Activated CD4-positive, alpha-beta T cell treated with anti-CD3 and anti-CD28 coated beads, Interleukin-2, Interleukin-4, amounts not matched to agents 100 ng/mL and 50 ng/mL, durations not matched to agents 16 hours and 8 hours (primary cell): Measurements from ENCODE around the gene CHSY1.
"Not testable (repeated sequence)": the region's sequence is repeated elsewhere in the genome, so short reads cannot be mapped to it uniquely, and the experiment has no call there.

Source experiments
- DNase-seq: peaks from one replicate; pipeline ENCODE4 v3.0.0-alpha.2; 2020; ENCODE audit warnings: low spot score

The CHSY1 gene, protein sequence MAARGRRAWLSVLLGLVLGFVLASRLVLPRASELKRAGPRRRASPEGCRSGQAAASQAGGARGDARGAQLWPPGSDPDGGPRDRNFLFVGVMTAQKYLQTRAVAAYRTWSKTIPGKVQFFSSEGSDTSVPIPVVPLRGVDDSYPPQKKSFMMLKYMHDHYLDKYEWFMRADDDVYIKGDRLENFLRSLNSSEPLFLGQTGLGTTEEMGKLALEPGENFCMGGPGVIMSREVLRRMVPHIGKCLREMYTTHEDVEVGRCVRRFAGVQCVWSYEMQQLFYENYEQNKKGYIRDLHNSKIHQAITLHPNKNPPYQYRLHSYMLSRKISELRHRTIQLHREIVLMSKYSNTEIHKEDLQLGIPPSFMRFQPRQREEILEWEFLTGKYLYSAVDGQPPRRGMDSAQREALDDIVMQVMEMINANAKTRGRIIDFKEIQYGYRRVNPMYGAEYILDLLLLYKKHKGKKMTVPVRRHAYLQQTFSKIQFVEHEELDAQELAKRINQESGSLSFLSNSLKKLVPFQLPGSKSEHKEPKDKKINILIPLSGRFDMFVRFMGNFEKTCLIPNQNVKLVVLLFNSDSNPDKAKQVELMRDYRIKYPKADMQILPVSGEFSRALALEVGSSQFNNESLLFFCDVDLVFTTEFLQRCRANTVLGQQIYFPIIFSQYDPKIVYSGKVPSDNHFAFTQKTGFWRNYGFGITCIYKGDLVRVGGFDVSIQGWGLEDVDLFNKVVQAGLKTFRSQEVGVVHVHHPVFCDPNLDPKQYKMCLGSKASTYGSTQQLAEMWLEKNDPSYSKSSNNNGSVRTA

GRCh38 chr15:101251830-101252820 is at the start of gene CHSY1:
TSS of gene CHSY1 (minus strand) at chr15:101252048. CDS start at chr15:101251456, 592 bp downstream.
- DNase-seq = peak; percentile 90

DNA sequence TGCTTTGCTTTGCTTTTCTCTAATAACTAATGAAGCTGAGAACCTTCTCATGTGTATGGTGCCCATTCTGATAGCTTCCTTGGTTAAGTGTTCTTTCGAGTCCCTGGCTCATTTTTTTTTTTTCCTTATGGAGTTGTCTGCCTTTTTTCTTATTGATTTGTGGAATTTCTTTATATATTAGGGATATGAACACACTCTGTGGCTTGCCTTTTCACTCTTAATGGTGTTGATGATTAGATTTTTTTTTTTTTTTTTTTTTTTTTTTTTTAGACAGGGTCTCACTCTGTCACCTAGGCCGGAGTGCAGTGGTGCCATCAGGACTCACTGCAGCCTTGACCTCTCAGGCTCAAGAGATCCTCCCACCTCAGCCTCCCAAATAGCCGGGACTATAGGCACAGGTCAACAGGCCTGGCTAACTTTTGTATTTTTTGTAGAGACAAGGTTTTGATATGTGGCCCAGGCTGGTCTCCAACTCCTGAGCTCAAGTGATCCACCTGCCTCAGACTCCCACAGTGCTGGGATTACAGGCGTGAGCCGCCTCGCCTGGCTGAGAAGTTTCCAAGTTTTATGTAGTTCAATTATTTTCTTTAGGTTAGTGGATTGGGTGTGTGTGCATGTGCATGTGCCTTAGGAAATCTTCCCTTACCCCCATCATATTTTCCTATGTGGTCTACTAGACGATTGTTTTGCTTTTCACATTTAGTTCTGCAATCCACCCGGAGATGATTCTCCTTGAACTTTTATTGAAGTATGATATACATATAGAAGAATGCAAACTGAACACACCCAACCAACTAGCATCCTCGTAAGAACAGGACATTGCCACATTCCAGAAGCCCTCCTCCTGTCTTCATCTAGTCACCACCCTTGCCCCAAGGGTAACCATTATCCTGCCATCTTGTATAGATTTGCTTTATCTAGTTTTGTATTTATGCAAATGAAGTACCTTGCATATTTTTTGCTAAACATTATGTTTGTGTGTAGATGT is 44.9 kb upstream of the CHSY1 start:
- DNase-seq = no peak

DNA sequence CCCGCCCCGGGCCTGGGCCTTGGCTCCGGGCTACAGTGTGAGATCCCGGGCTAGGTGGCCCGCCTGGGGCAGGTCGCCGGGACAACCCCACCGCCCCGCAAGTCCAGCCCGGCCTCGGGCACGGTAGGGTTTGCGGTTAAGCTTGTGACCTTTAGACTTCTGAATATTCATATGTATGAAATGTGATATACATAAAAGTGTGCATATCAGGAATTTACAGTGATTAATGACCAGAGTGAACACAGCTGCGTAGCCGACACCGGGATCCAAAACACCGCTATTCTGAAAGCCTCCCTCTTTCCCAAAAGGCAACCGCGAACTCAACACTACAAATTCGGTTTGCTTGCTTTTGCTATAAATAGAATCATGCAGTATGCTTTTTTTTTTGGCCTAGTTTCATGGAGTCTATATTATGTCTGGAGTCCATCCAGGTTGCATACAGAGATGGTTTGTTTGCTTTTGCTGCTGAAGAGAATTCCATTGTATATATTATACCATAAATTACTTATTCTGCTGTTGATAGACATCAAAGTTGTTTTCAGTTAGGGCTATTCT is 43.8 kb upstream of the CHSY1 start:
- no peak for DNase-seq

GRCh38 chr15:101294731-101295606 is 43.1 kb upstream of the CHSY1 start, which contains the start of gene SNRPA1:
TSS of gene SNRPA1 (minus strand) at chr15:101295248. CDS start at chr15:101295178, 70 bp downstream.
- peak; percentile 97 for DNase-seq

DNA sequence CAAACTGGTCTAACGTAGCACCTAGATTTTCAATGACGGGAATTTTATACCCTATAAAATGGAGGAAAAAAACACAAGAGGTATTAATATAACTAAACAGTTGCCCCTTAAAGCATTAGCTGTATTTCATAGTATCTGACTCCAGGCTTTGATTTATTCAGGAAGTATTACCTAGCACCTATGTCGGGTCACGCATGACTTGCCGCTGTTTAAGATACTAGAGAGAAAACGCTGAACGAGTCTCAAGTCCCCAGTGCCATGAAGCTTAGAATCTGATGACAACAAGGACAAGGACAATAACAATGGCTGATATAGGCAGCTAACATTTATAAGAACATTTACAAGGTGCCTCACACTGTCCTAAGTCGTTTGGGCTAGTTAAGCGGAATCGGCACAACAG is 41.3 kb upstream of the CHSY1 start:
- DNase-seq = no peak

DNA sequence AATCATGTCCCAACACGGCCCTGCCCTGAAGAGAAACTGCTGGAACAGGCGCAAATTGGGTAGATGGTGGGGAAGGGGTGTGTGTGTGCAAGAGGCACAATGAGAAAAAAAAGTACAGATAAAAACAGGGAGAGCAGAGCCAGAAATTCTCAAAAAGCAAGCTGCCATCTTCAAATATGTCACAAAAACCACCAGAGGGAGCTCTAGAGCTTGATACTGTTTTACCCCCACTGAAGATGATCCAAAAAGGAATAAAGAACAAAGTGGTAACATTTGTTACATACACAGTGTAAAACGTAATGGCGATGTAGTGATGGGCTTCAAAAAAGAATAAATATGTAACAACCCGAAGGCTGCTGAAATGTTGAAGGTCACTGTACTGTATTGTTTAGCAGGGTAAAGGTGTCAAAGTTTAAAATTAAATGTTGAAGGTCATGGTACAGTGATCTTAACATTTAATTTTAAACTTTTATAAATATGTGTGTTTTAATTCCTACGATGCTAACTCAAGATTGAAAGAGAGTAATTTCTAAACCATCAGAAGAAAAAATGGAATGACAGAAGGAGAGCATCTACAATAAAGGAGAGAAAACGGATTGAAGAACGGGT is 37.2 kb upstream of the CHSY1 start:
- DNase-seq = peak; percentile 69

DNA sequence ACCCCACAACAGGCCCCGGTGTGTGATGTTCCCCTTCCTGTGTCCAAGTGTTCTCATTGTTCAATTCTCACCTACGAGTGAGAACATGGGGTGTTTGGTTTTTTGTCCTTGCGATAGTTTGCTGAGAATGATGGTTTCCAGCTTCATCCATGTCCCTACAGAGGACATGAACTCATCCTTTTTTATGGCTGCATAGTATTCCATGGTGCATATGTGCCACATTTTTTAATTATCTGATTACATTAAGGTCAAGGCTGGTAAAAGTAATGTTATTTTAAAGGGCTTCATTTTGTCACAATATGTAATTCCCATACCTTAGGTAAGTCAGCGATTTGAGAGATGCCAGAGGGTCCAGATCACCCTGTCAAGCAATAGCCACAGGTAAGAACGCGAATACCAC is 35.5 kb upstream of the CHSY1 start:
- not testable (repeated sequence) for DNase-seq

- DNase-seq = no peak
These were observed 34.7 kb upstream of the CHSY1 start for GRCh38 chr15:101286471-101287114.

DNA sequence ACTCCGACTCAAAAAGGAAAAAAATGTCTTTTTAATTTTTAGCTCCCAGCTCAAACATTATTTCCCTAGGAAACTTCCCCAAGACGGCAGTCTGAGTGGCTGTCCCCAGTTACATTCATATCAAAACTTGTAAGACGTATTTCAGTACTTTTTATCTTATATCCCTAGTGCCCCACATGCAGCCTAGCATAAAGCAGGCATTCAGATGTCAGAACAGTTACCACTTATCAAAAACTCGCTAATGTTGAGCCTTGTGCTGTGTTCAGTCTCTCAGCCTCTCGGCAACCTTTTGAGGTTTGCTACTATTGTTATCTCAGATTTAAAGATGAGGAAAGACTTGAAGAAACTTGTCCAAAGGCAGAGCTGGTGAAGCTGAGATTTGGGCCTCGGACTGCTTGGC is 32.1 kb upstream of the CHSY1 start:
- no peak for DNase-seq

DNA sequence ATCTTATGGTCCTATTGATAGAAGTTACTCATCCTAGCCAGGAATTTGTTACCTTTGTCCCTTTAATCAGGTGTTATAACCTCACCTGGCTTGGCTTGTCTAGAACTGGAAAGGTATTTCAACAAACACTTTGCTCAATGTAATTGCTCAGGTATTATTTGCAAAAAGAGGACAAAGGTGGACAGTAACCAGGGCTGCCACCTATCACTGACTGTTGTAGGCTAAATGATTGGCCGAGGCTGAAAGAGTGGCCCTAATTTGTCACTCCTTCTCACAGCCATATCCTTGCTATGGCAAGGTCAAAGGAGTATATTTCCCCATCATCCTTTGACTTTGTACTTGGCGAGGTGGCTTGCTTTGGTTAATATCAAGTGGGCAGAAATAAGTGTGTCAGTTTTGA is 28.2 kb upstream of the CHSY1 start:
- DNase-seq = no peak

GRCh38 chr15:101277943-101278564 is 26.2 kb upstream of the CHSY1 start:
- DNase-seq = no peak

DNA sequence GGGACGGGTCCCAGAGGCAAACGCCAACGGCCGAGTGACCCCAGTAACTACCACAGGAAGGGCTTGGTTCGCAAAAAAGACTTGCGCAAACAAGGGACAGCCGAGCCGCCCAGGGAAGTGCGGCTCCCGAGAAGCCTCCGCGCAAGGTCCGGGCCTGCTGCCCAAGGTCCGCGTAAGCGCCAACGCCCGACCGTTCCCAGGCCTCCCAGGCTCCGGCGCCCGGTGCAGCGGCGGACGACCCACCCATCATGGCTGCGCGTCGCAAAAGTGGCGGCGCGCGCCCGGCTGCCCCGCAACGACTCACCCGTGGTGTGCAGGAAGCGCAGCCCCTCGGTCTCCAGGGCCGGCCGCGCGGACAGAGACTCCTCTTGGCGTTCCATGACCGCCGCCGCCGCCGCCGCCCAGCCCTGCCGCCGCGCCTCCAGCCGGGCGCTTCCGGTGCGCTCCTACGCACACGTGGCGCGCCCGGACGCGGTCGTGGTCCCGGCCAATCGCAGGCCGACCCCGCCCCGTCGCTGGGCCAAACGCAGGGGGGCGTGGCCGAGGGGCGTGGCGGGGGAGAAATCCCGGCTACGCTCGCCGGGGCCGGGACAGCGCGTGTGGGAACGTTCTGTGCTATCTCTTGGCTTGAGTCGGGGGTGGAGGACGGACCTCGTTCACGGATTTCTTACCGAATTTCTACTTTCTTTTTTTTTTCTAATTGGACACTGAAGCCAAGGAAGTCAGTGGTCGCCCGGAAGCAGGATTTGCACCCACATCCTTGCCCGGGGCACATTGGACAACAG is 25.4 kb upstream of the CHSY1 start, which contains the start of gene SELENOS:
Gene SELENOS, minus strand, starts transcription at position 448 of the 785 bp plus-strand sequence. Its CDS starts 68 bp downstream, at position 380.
- peak; percentile 87 for DNase-seq

- no peak for DNase-seq
These were observed 24.7 kb upstream of the CHSY1 start for GRCh38 chr15:101276501-101277037.

DNA sequence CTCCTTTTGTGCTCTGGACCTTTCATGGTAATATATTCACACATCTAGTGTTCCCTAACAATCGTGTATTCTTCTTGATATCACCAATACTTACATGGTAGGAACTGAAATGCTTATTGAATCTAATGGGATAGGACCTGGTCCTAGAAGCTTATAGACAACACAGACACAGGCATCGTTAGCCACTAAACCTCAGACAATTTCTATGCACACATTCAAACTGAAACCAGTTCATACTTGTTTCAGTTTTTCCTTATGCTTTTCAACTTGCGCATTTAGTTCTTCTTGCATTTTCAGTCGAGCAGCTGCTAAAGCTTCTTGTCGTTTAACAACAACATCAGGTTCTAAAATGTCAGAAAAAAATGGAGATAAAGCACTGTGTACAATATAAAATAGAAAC is 23.2 kb upstream of the CHSY1 start:
- peak; percentile 61 for DNase-seq

GRCh38 chr15:101273534-101273933 is 21.7 kb upstream of the CHSY1 start:
- no peak for DNase-seq

GRCh38 chr15:101272584-101272983 is 20.7 kb upstream of the CHSY1 start:
- DNase-seq = no peak
